Activated gamma-delta T cell treated with anti-CD3 and anti-CD28 coated beads, Interleukin-2, amount 50 U/mL, for 16 hours (primary cell): Measurements from ENCODE around the gene TGM4.

Source experiments
- DNase-seq: peaks from one replicate; pipeline ENCODE4 v3.0.0-alpha.2; 2020; ENCODE audit warnings: low read depth

The TGM4 gene

DNA sequence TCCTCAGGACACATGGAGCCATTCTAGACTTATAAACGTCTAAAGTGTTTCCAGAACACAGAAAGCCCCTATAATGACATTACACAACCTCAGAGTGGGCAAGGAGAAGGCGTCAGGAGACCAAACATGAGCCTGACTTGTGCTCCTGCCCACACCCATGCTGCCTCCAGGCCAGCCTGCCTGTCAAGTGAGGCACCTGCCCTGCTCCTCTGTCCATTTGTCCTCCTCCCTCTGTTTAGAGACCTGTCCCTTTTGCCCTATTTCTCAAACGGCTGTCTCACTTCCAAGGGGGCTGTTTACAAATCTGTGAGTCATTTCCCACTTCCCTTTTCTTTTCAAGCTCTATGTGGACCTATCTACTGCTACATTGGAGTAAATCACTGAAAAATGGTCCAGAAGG lies 80.6 kb downstream of the TGM4 start:
- no peak for DNase-seq

- no peak for DNase-seq
These were observed 81.5 kb downstream of the TGM4 start for GRCh38 chr3:44955917-44956316.

DNA sequence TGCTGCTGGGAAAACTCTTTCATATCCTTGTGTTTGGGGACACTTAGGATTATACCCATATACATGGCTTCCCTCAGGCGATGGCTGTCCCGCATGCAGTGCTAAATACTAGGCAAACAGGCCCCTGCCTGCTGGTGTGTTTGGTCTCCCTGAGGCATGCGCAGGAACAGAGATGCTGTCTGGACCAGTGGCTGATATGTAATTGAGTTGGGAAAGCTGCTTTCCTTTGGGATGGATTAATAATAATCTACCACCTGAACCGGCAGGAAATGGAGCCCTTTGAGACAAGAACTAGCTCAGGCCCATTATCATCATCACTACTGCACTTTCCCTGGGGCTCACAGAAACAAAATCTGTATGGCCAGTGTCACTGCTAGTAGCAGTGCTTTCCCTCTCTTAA lies 83.6 kb downstream of the TGM4 start:
- DNase-seq = no peak

GRCh38 chr3:44958386-44958785 lies 84.0 kb downstream of the TGM4 start:
- DNase-seq = no peak

GRCh38 chr3:44960387-44961026 lies 86.1 kb downstream of the TGM4 start:
- no peak for DNase-seq

- DNase-seq = no peak
These were observed 87.5 kb downstream of the TGM4 start for GRCh38 chr3:44961888-44962287.

GRCh38 chr3:44962621-44963393 lies 88.4 kb downstream of the TGM4 start:
- DNase-seq = no peak

DNA sequence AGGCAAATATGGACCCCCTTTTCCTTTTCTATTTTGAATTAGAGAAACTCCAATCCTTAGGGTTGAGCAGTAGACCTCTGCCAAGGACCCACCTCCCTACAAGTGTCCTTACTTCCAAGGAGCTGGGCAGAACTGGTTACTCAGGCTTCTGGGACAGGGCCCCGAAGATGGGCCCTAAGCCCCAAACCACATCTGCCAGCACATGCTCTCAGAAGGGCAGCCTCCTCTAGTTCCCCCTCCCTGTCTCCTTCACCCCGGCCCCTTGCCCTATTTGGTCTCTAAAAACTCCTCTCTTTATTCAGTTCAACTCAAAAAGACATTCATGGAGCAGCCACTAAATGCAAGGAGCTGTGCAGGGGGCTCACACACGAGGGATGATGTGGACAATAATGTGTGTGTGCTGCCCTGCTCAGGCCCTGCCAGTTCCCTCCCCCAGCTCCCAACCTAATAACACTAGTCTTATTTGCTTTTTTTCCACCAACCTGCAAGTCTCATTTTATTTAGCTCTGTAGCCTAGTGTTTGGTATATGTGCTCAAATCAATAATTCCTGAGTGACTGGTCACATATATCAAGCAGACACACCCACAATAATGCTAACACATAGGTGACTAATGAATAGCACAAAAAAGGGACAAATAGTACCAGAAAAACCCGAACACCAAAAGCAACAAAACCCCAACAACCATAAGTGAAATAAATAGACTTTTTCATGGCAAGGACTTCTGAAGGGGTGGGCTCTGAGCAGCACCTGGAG lies 89.3 kb downstream of the TGM4 start:
- DNase-seq = no peak
